NCI-H510A (cell line): ENCODE measurements around the gene LRRC56.
A peak's percentile ranks its signal among the peaks of the same experiment; 100 is the strongest.

ENCODE experiments used
- DNase-seq: peaks from one replicate; lab custom pipeline; 2025; lab: John Stamatoyannopoulos, UW

The LRRC56 gene

GRCh38 chr11:521177-521688, 16.1 kb upstream of the LRRC56 start:
- no peak for DNase-seq

- DNase-seq = no peak
Measured at GRCh38 chr11:526192-526591, 11.1 kb upstream of the LRRC56 start.

- no peak for DNase-seq
Measured at GRCh38 chr11:528166-528814, 9.0 kb upstream of the LRRC56 start.

- DNase-seq = no peak
Measured at GRCh38 chr11:528815-529727, 8.3 kb upstream of the LRRC56 start.

GRCh38 chr11:529728-530411, 7.5 kb upstream of the LRRC56 start:
- no peak for DNase-seq

GRCh38 chr11:530960-531831, 6.1 kb upstream of the LRRC56 start:
- DNase-seq = no peak

- no peak for DNase-seq
Measured at GRCh38 chr11:531919-532526, 5.3 kb upstream of the LRRC56 start.

GRCh38 chr11:532527-532985, 4.8 kb upstream of the LRRC56 start:
- DNase-seq = no peak

GRCh38 chr11:532986-533585, 4.2 kb upstream of the LRRC56 start:
- DNase-seq = no peak

- no peak for DNase-seq
Measured at GRCh38 chr11:533586-534395, 3.5 kb upstream of the LRRC56 start.

GRCh38 chr11:534396-535209, 2.7 kb upstream of the LRRC56 start:
- DNase-seq = peak; percentile 48

GRCh38 chr11:535210-535518, 2.2 kb upstream of the LRRC56 start:
- DNase-seq = no peak

GRCh38 chr11:535519-536454, 1.5 kb upstream of the LRRC56 start, which contains the start of gene HRAS:
HRAS (minus strand) TSS chr11:535576.
- DNase-seq = peak; percentile 72

GRCh38 chr11:537622-538430, 499 bp downstream of the LRRC56 start:
- DNase-seq = no peak

- no peak for DNase-seq
Measured at GRCh38 chr11:538431-539051, 1.2 kb downstream of the LRRC56 start.

GRCh38 chr11:539971-540481, 2.7 kb downstream of the LRRC56 start:
- no peak for DNase-seq
